ENCODE data around the gene ELP1. TPM values are rescaled to one million over a fixed set of nuclear protein-coding genes. Genes with fewer than 3 reads are reported as not detected.

Gene ELP1

GRCh38 chr9:108831496-108832178, 102.3 kb downstream of the ELP1 start:
- no peak overlapping the region for H2AFZ ChIP-seq (ENCODE audit: low read depth, low read length)
- no peak overlapping the region for H2BK5ac ChIP-seq (ENCODE audit: low read depth, low read length, poor library complexity, severe bottlenecking)
- H3K4me2 ChIP-seq (ENCODE audit: low read length, poor library complexity, severe bottlenecking), result no peak overlapping the region
- no peak overlapping the region for H2BK120ac ChIP-seq (ENCODE audit: low read depth, low read length)
- H3K9ac ChIP-seq (ENCODE audit: low read length), result no peak overlapping the region
- H2BK15ac ChIP-seq (ENCODE audit: low read depth, poor library complexity, severe bottlenecking), result no peak overlapping the region
- H3K18ac ChIP-seq (ENCODE audit: low read depth in 1 of 2, low read length in 2 of 2), result no peak overlapping the region
- H4K91ac ChIP-seq (ENCODE audit: low read length), result no peak overlapping the region
- H3K27ac ChIP-seq (ENCODE audit: low read length, poor library complexity, severe bottlenecking), result no peak overlapping the region
- no peaks in the 10 kb centered on the region for H3K27me3 ChIP-seq (ENCODE audit: control insufficient read depth in 1 of 2, insufficient read depth in 1 of 2, low read length in 2 of 2)
- no peak for DNase-seq
- H2BK12ac ChIP-seq (ENCODE audit: low read length in 2 of 2), result no peak overlapping the region
- H2AK5ac ChIP-seq (ENCODE audit: low read length, severe bottlenecking), result no peak overlapping the region
- H3K9me3 ChIP-seq (ENCODE audit: control insufficient read depth, low read length), result no peaks in the 10 kb centered on the region
- H3K4ac ChIP-seq (ENCODE audit: low read depth in 1 of 2, low read length in 2 of 2), result no peak overlapping the region
- H3K4me1 ChIP-seq (ENCODE audit: control insufficient read depth, insufficient read depth, low read depth, low read length), result no peaks in the 10 kb centered on the region
- H3K14ac ChIP-seq (ENCODE audit: low read length in 2 of 2), result no peak overlapping the region
- no peaks in the 10 kb centered on the region for H3K79me1 ChIP-seq (replicated peaks; ENCODE audit: low read length, poor library complexity, severe bottlenecking)
- H4K8ac ChIP-seq (ENCODE audit: low read length), result no peak overlapping the region
- H3K36me3 ChIP-seq (ENCODE audit: control insufficient read depth in 1 of 2, insufficient read depth in 2 of 2, low read depth in 1 of 2, low read length in 2 of 2), result no peaks in the 10 kb centered on the region
- H3K23ac ChIP-seq (ENCODE audit: low read length in 2 of 2), result no peak overlapping the region
- no peak overlapping the region for H3K4me3 ChIP-seq (ENCODE audit: insufficient read depth in 1 of 2, low read depth in 1 of 2, low read length in 2 of 2)
- 92% methylated on average over 1 of the region's 1 CpG for WGBS

GRCh38 chr9:108830272-108830671, 103.7 kb downstream of the ELP1 start:
- DNase-seq, result no peak
- Histone ChIP-seq H2BK15ac (ENCODE audit: low read depth, poor library complexity, severe bottlenecking) (no peak overlapping the region), H2BK12ac (ENCODE audit: low read length in 2 of 2) (no peak overlapping the region), H3K4me3 (ENCODE audit: insufficient read depth in 1 of 2, low read depth in 1 of 2, low read length in 2 of 2) (no peak overlapping the region), H3K4me2 (ENCODE audit: low read length, poor library complexity, severe bottlenecking) (no peak overlapping the region), H3K9ac (ENCODE audit: low read length) (no peak overlapping the region), H3K4ac (ENCODE audit: low read depth in 1 of 2, low read length in 2 of 2) (no peak overlapping the region), H3K79me1 (replicated peaks; ENCODE audit: low read length, poor library complexity, severe bottlenecking) (no peaks in the 10 kb centered on the region), H3K27ac (ENCODE audit: low read length, poor library complexity, severe bottlenecking) (no peak overlapping the region), H3K27me3 (ENCODE audit: control insufficient read depth in 1 of 2, insufficient read depth in 1 of 2, low read length in 2 of 2) (peaks cover 0 to 2% of the 10 kb centered on the region in 2 experiments), H4K91ac (ENCODE audit: low read length) (no peak overlapping the region), H4K8ac (ENCODE audit: low read length) (no peak overlapping the region), H3K9me3 (ENCODE audit: control insufficient read depth, low read length) (no peaks in the 10 kb centered on the region), H2BK120ac (ENCODE audit: low read depth, low read length) (no peak overlapping the region), H2BK5ac (ENCODE audit: low read depth, low read length, poor library complexity, severe bottlenecking) (no peak overlapping the region), H3K23ac (ENCODE audit: low read length in 2 of 2) (no peak overlapping the region), H3K18ac (ENCODE audit: low read depth in 1 of 2, low read length in 2 of 2) (no peak overlapping the region), H3K14ac (ENCODE audit: low read length in 2 of 2) (no peak overlapping the region), H3K36me3 (ENCODE audit: control insufficient read depth in 1 of 2, insufficient read depth in 2 of 2, low read depth in 1 of 2, low read length in 2 of 2) (no peaks in the 10 kb centered on the region), H2AFZ (ENCODE audit: low read depth, low read length) (no peak overlapping the region), H2AK5ac (ENCODE audit: low read length, severe bottlenecking) (no peak overlapping the region), H3K4me1 (ENCODE audit: control insufficient read depth, insufficient read depth, low read depth, low read length) (no peaks in the 10 kb centered on the region)
- no CpG with 5 or more reads among the region's 2 CpGs for WGBS

GRCh38 chr9:108823829-108824228, 110.1 kb downstream of the ELP1 start:
- H3K4me3 ChIP-seq (ENCODE audit: insufficient read depth in 1 of 2, low read depth in 1 of 2, low read length in 2 of 2), result no peak overlapping the region
- H4K8ac ChIP-seq (ENCODE audit: low read length), result no peak overlapping the region
- peaks cover 4% of the 10 kb centered on the region for H3K9me3 ChIP-seq (ENCODE audit: control insufficient read depth, low read length)
- no peak overlapping the region for H2BK5ac ChIP-seq (ENCODE audit: low read depth, low read length, poor library complexity, severe bottlenecking)
- no peak overlapping the region for H3K4ac ChIP-seq (ENCODE audit: low read depth in 1 of 2, low read length in 2 of 2)
- DNase-seq, result no peak
- no peak overlapping the region for H2BK15ac ChIP-seq (ENCODE audit: low read depth, poor library complexity, severe bottlenecking)
- H3K27me3 ChIP-seq (ENCODE audit: control insufficient read depth in 1 of 2, insufficient read depth in 1 of 2, low read length in 2 of 2), result peaks cover 0 to 3% of the 10 kb centered on the region in 2 experiments
- no peak overlapping the region for H2BK120ac ChIP-seq (ENCODE audit: low read depth, low read length)
- H3K36me3 ChIP-seq (ENCODE audit: control insufficient read depth in 1 of 2, insufficient read depth in 2 of 2, low read depth in 1 of 2, low read length in 2 of 2), result no peaks in the 10 kb centered on the region
- H3K4me2 ChIP-seq (ENCODE audit: low read length, poor library complexity, severe bottlenecking), result no peak overlapping the region
- no peak overlapping the region for H3K18ac ChIP-seq (ENCODE audit: low read depth in 1 of 2, low read length in 2 of 2)
- H3K9ac ChIP-seq (ENCODE audit: low read length), result no peak overlapping the region
- no peaks in the 10 kb centered on the region for H3K79me1 ChIP-seq (replicated peaks; ENCODE audit: low read length, poor library complexity, severe bottlenecking)
- H2AFZ ChIP-seq (ENCODE audit: low read depth, low read length), result no peak overlapping the region
- no peak overlapping the region for H3K23ac ChIP-seq (ENCODE audit: low read length in 2 of 2)
- no peak overlapping the region for H4K91ac ChIP-seq (ENCODE audit: low read length)
- WGBS, result 73% methylated on average over 3 of the region's 3 CpGs
- no peak overlapping the region for H2BK12ac ChIP-seq (ENCODE audit: low read length in 2 of 2)
- H2AK5ac ChIP-seq (ENCODE audit: low read length, severe bottlenecking), result no peak overlapping the region
- no peak overlapping the region for H3K14ac ChIP-seq (ENCODE audit: low read length in 2 of 2)
- no peaks in the 10 kb centered on the region for H3K4me1 ChIP-seq (ENCODE audit: control insufficient read depth, insufficient read depth, low read depth, low read length)
- H3K27ac ChIP-seq (ENCODE audit: low read length, poor library complexity, severe bottlenecking), result no peak overlapping the region

Small RNA genes lying within 50 kb of the gene (small RNA-seq; reads per million reads assigned to genes)
- not detected for gene AL359692.1 (ENCODE audit: low read depth)
